ENCODE results near the gene CABYR. TPM values are rescaled to one million over a fixed set of nuclear protein-coding genes. Genes with fewer than 3 reads are reported as not detected.

Gene CABYR
- total and polyA plus RNA-seq, 2 of the 13 experiments (the other 11 are each of a cell fraction or from before 2014, with no cell fraction given) = 0.71 to 0.88 TPM

DNA sequence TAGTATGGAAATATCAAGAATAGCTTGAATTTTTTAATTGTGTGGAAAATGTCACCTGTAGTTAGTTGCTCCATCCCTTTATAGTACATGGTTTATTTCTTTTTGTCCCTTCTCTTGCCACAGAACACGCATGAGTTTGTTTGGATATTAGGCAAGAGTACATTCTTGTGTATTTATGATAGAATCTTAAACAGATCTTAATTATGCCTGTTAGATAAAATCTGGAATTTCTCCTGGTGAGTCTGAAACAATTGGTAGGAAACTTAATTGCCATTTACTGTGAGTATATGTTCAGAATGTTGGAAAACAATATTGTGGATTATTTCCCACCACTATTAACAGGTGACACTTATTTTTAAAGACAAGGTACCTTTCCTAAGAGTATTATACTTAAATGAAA is 30.2 kb upstream of the CABYR start:
- intact Hi-C loops (cut with micrococcal nuclease; ENCODE audit: unreplicated experiment) = loop anchor here (2.0 kb wide), 1 partner anchor 284 kb away; no protein-coding TSS in a partner anchor
- H3K4me1 ChIP-seq (ENCODE audit: insufficient read depth, low read length) = peaks cover 34% of the 10 kb centered on the region
- H3K79me2 ChIP-seq (ENCODE audit: insufficient read depth, low read length) = no peaks in the 10 kb centered on the region
- BruUV-seq (replicated peaks) = no TSS peak
- CTCF ChIA-PET (ENCODE audit: low intra/inter-chr PET ratio, low total read pairs) = no interaction called here
- H2AFZ ChIP-seq (ENCODE audit: low read length) = no peak overlapping the region
- 63% methylated on average over 1 of the region's 1 CpG for WGBS (ENCODE audit: low lambda C conversion rate)
- H3K4me2 ChIP-seq (ENCODE audit: low read depth, low read length) = no peak overlapping the region
- TF ChIP-seq ZC3H4 (CRISPR knock-in tag; IDR thresholded peaks at IDR 0.05; ENCODE audit: borderline replicate concordance) = no peak
- TF ChIP-seq ZNF263 (CRISPR knock-in tag; IDR thresholded peaks at IDR 0.05) = no peak
- TF ChIP-seq SOX13 (IDR thresholded peaks at IDR 0.05) = no peak
- TF ChIP-seq SOX13 (CRISPR knock-in tag; conservative IDR thresholded peaks at IDR 0.05 in 1 of 2, IDR thresholded peaks at IDR 0.05 in 1 of 2) = no peak
- no peak for TF ChIP-seq LCORL (IDR thresholded peaks at IDR 0.05)
- no peak for TF ChIP-seq LCORL (CRISPR knock-in tag; IDR thresholded peaks at IDR 0.05)
- TF ChIP-seq, protein P1, sequence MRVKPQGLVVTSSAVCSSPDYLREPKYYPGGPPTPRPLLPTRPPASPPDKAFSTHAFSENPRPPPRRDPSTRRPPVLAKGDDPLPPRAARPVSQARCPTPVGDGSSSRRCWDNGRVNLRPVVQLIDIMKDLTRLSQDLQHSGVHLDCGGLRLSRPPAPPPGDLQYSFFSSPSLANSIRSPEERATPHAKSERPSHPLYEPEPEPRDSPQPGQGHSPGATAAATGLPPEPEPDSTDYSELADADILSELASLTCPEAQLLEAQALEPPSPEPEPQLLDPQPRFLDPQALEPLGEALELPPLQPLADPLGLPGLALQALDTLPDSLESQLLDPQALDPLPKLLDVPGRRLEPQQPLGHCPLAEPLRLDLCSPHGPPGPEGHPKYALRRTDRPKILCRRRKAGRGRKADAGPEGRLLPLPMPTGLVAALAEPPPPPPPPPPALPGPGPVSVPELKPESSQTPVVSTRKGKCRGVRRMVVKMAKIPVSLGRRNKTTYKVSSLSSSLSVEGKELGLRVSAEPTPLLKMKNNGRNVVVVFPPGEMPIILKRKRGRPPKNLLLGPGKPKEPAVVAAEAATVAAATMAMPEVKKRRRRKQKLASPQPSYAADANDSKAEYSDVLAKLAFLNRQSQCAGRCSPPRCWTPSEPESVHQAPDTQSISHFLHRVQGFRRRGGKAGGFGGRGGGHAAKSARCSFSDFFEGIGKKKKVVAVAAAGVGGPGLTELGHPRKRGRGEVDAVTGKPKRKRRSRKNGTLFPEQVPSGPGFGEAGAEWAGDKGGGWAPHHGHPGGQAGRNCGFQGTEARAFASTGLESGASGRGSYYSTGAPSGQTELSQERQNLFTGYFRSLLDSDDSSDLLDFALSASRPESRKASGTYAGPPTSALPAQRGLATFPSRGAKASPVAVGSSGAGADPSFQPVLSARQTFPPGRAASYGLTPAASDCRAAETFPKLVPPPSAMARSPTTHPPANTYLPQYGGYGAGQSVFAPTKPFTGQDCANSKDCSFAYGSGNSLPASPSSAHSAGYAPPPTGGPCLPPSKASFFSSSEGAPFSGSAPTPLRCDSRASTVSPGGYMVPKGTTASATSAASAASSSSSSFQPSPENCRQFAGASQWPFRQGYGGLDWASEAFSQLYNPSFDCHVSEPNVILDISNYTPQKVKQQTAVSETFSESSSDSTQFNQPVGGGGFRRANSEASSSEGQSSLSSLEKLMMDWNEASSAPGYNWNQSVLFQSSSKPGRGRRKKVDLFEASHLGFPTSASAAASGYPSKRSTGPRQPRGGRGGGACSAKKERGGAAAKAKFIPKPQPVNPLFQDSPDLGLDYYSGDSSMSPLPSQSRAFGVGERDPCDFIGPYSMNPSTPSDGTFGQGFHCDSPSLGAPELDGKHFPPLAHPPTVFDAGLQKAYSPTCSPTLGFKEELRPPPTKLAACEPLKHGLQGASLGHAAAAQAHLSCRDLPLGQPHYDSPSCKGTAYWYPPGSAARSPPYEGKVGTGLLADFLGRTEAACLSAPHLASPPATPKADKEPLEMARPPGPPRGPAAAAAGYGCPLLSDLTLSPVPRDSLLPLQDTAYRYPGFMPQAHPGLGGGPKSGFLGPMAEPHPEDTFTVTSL (CRISPR knock-in tag; IDR thresholded peaks at IDR 0.05; ENCODE audit: borderline replicate concordance) = no peak
- no peaks in the 10 kb centered on the region for H3K9me3 ChIP-seq (ENCODE audit: low read length)
- ATAC-seq (no peak), FAIRE-seq (no peak), DNase-seq (ENCODE audit: low spot score) (no peak)
- no peak overlapping the region for H3K4me3 ChIP-seq (replicated peaks in 1 of 3; ENCODE audit: insufficient read depth in 1 of 3, low read depth in 2 of 3, low read length in 3 of 3)
- no peak overlapping the region for H3K27ac ChIP-seq (ENCODE audit: extremely low read length, insufficient read depth, low read length)
- in situ Hi-C loops (cut with HindIII; ENCODE audit: extremely low pct_ligation_motif_present, low pct_unique_long_range_greater_than_20kb) = no loop called here
- no peaks in the 10 kb centered on the region for H3K36me3 ChIP-seq (replicated peaks in 1 of 2; ENCODE audit: control insufficient read depth in 1 of 2, insufficient read depth in 2 of 2, low read length in 2 of 2)
- H4K20me1 ChIP-seq (ENCODE audit: insufficient read depth, low read length) = no peaks in the 10 kb centered on the region
- no peak overlapping the region for H3K9ac ChIP-seq (ENCODE audit: insufficient read depth, low read depth, low read length)
- POLR2A ChIA-PET = no interaction called here
- no peaks in the 10 kb centered on the region for H3K27me3 ChIP-seq (ENCODE audit: control insufficient read depth in 1 of 2, insufficient read depth in 2 of 2, low read length in 2 of 2)

Measured in HepG2 (cell line).